H1 (cell line): ENCODE results near the gene HNF1B. TPM values are rescaled to one million over a fixed set of nuclear protein-coding genes. Genes with fewer than 3 reads are reported as not detected.

ENCODE experiments used
- BACH1 ChIP-seq: IDR thresholded peaks from 2 replicates; pipeline ENCODE4 v1.6.1; 2012; ENCODE audit warnings: low read length, improper control_type of control experiment
- CHD2 ChIP-seq: IDR thresholded peaks from 2 replicates; pipeline ENCODE4 v1.6.1; 2012; ENCODE audit warnings: low read length, improper control_type of control experiment
- GTF2F1 ChIP-seq: IDR thresholded peaks from 2 replicates; pipeline ENCODE4 v1.6.1; 2012; ENCODE audit warnings: low read depth, low read length, improper control_type of control experiment, borderline replicate concordance
- polyA plus RNA-seq, 7 experiments: library from polyadenylated mRNA; depleted of rRNA in 3 of 7; stranded (reverse) in 5 of 7; unstranded in 2 of 7; fragments of >200 nt in 5 of 7; fragments of 200-250 nt in 2 of 7; gene quantifications; 1 replicate in 5 of 7; 2 replicates in 1 of 7; 4 replicates in 1 of 7; pipeline versions ENCODE4 v1.2.1 to v1.2.3, GENCODE V29; 2011 to 2013; ENCODE audit warnings: missing spikeins in 2 of 7, mixed read lengths in 2 of 7
- total RNA-seq: library from RNA; stranded (reverse); fragmentation: NEBNext Ultra II Directional; extraction: Animal tissue kit (Norgen Biotek cat#: 25700); gene quantifications from 2 replicates; pipeline ENCODE4 v1.2.1, GENCODE V29; 2021

HNF1B gene
- total and polyA plus RNA-seq, 2 of the 8 experiments (the other 6 are each of a cell fraction or from before 2014, with no cell fraction given): 0.13 to 0.30 TPM

DNA sequence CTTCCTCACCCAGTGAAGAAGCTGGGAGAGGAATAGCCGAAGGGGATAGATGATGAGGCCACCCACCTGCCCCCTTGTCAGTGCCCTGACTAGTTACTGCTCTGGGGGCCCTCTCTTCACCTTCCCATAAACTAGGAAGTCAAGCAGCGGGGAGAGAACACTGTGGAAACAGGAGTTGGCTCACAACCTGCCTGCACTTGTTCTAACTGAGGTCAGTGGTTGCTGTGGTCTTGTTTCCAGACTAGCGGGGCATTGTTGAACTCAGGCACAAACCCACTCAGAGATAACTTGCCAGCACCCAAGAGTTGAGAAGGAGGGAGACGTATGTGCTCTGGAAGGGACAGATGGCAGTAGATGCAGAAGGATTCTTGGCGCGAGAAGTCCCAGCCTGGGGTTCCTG, 53.1 kb downstream of the HNF1B start (continued):
- TF ChIP-seq GTF2F1 (no peak), BACH1 (no peak), CHD2 (no peak)
- TF ChIP-seq, all 59 proteins: peak for 0
